ENCODE results near the gene TRAF3. TPM values are rescaled to one million over a fixed set of nuclear protein-coding genes. Genes with fewer than 3 reads are reported as not detected.

The TRAF3 gene
- total RNA-seq, 1 donor = 19.5 TPM

DNA sequence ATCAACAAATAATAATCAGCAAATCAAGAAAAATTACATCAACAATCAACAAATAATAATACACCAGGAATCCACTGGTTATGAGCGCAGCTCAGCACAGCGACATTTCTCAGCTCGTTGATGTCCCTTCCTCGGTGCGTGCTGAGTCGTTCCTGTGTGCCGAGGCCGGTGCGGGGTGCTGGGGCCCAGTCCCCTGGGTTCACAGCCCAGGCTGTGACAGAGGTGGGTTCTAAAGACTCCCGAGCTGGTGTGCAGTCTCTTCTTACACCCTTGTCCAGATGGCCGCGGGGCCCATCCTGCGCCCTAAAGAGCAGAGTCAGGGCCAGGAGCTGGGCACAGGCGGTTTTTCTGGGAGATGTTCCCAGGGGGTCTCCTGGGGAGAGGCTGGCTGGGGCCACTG, 26.9 kb upstream of the TRAF3 start:
- no peaks in the 10 kb centered on the region for H3K9me3 ChIP-seq (ENCODE audit: low read depth, low read length)
- H3K27me3 ChIP-seq (ENCODE audit: insufficient read depth, low read length) = no peaks in the 10 kb centered on the region
- no peaks in the 10 kb centered on the region for H3K79me2 ChIP-seq (ENCODE audit: insufficient read depth, low read length)
- TF ChIP-seq, protein P1, sequence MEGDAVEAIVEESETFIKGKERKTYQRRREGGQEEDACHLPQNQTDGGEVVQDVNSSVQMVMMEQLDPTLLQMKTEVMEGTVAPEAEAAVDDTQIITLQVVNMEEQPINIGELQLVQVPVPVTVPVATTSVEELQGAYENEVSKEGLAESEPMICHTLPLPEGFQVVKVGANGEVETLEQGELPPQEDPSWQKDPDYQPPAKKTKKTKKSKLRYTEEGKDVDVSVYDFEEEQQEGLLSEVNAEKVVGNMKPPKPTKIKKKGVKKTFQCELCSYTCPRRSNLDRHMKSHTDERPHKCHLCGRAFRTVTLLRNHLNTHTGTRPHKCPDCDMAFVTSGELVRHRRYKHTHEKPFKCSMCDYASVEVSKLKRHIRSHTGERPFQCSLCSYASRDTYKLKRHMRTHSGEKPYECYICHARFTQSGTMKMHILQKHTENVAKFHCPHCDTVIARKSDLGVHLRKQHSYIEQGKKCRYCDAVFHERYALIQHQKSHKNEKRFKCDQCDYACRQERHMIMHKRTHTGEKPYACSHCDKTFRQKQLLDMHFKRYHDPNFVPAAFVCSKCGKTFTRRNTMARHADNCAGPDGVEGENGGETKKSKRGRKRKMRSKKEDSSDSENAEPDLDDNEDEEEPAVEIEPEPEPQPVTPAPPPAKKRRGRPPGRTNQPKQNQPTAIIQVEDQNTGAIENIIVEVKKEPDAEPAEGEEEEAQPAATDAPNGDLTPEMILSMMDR (IDR thresholded peaks at IDR 0.05; ENCODE audit: extremely low read depth, low read depth, low read length) = no peak
- H4K20me1 ChIP-seq (ENCODE audit: insufficient read depth, low read length) = no peaks in the 10 kb centered on the region
- no peak overlapping the region for H3K4me2 ChIP-seq (ENCODE audit: insufficient read depth, low read length)
- no peaks in the 10 kb centered on the region for H3K36me3 ChIP-seq (ENCODE audit: insufficient read depth, low read length)
- DNase-seq (ENCODE audit: insufficient read length, low spot score, missing footprints) = peak; percentile 26
- H3K27ac ChIP-seq (ENCODE audit: low read depth, low read length) = no peak overlapping the region
- H2AFZ ChIP-seq (ENCODE audit: low read length) = no peak overlapping the region
- no peaks in the 10 kb centered on the region for H3K4me1 ChIP-seq (ENCODE audit: insufficient read depth, low read length)
- no peak overlapping the region for H3K4me3 ChIP-seq (ENCODE audit: insufficient read depth, low read length)

DNA sequence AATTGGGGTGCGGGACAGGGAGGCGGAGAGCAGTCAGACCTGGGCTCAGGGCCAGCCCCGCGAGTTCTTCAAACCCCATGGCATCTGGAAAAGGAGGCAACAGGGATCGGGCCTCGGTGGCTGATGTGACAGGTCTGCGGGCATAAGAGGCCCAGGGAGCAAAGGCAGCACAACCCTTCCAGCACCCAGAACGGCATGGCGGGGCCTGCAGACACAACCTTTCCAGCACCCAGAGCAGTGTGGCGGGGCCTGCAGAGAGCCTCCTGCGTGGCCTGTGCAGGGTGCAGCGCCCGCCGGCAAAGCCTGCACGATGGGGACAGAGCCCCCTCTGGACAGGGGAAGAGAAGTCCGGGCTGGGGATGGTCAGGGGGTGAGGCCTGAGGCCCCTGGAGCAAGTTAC, 26.2 kb upstream of the TRAF3 start:
- H3K9me3 ChIP-seq (ENCODE audit: low read depth, low read length) = no peaks in the 10 kb centered on the region
- TF ChIP-seq, protein P1 (IDR thresholded peaks at IDR 0.05; ENCODE audit: extremely low read depth, low read depth, low read length) = no peak
- DNase-seq (ENCODE audit: insufficient read length, low spot score, missing footprints) = peak; percentile 29
- no peaks in the 10 kb centered on the region for H3K79me2 ChIP-seq (ENCODE audit: insufficient read depth, low read length)
- no peak overlapping the region for H2AFZ ChIP-seq (ENCODE audit: low read length)
- no peaks in the 10 kb centered on the region for H4K20me1 ChIP-seq (ENCODE audit: insufficient read depth, low read length)
- H3K4me3 ChIP-seq (ENCODE audit: insufficient read depth, low read length) = no peak overlapping the region
- no peak overlapping the region for H3K27ac ChIP-seq (ENCODE audit: low read depth, low read length)
- H3K4me2 ChIP-seq (ENCODE audit: insufficient read depth, low read length) = no peak overlapping the region
- H3K36me3 ChIP-seq (ENCODE audit: insufficient read depth, low read length) = no peaks in the 10 kb centered on the region
- H3K4me1 ChIP-seq (ENCODE audit: insufficient read depth, low read length) = no peaks in the 10 kb centered on the region
- H3K27me3 ChIP-seq (ENCODE audit: insufficient read depth, low read length) = no peaks in the 10 kb centered on the region

DNA sequence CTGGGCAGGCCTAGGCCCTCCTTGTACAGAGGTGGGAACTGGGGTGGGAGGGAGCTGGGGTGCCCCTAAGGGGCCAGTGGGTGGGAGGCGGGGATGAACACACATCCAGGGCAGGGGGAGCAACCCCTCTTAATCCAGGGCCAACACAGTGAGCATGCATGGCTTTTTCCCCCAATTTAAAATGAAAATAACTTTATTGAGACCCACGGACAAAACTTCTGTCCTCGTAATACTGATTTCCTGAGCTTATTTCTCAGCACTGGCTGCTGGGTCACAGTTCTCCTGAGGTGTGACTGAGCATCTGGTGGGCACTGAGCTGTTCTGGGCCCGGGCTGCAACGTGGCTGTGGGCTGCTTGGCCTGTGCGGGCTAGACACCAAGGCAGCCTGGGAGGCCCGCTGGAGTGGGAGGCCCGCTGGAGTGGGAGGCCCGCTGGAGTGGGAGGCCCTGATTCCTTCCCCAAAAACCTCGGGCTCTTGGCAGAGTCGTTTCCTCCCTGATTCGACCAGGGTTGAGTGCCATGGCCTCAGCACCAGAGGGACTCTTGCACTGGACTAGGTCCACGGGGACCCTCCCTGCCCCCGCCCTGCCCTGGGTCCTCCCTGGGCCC, 24.9 kb upstream of the TRAF3 start:
- Histone ChIP-seq H3K79me2 (ENCODE audit: insufficient read depth, low read length) (no peaks in the 10 kb centered on the region), H3K4me1 (ENCODE audit: insufficient read depth, low read length) (no peaks in the 10 kb centered on the region), H3K4me2 (ENCODE audit: insufficient read depth, low read length) (no peak overlapping the region), H3K4me3 (ENCODE audit: insufficient read depth, low read length) (no peak overlapping the region), H3K36me3 (ENCODE audit: insufficient read depth, low read length) (no peaks in the 10 kb centered on the region), H3K9me3 (ENCODE audit: low read depth, low read length) (no peaks in the 10 kb centered on the region), H2AFZ (ENCODE audit: low read length) (no peak overlapping the region), H3K27ac (ENCODE audit: low read depth, low read length) (no peak overlapping the region), H4K20me1 (ENCODE audit: insufficient read depth, low read length) (no peaks in the 10 kb centered on the region), H3K27me3 (ENCODE audit: insufficient read depth, low read length) (no peaks in the 10 kb centered on the region)
- peak; percentile 11 for DNase-seq (ENCODE audit: insufficient read length, low spot score, missing footprints)
- TF ChIP-seq, protein P1 (IDR thresholded peaks at IDR 0.05; ENCODE audit: extremely low read depth, low read depth, low read length) = no peak

GRCh38 chr14:102754370-102755262, 22.6 kb upstream of the TRAF3 start:
- no peaks in the 10 kb centered on the region for H3K79me2 ChIP-seq (ENCODE audit: insufficient read depth, low read length)
- H3K27ac ChIP-seq (ENCODE audit: low read depth, low read length) = no peak overlapping the region
- no peaks in the 10 kb centered on the region for H4K20me1 ChIP-seq (ENCODE audit: insufficient read depth, low read length)
- H3K27me3 ChIP-seq (ENCODE audit: insufficient read depth, low read length) = peaks cover 1% of the 10 kb centered on the region
- no peaks in the 10 kb centered on the region for H3K4me1 ChIP-seq (ENCODE audit: insufficient read depth, low read length)
- no peaks in the 10 kb centered on the region for H3K36me3 ChIP-seq (ENCODE audit: insufficient read depth, low read length)
- no peaks in the 10 kb centered on the region for H3K9me3 ChIP-seq (ENCODE audit: low read depth, low read length)
- H3K4me2 ChIP-seq (ENCODE audit: insufficient read depth, low read length) = no peak overlapping the region
- TF ChIP-seq, protein P1 (IDR thresholded peaks at IDR 0.05; ENCODE audit: extremely low read depth, low read depth, low read length) = no peak
- DNase-seq (ENCODE audit: insufficient read length, low spot score, missing footprints) = peak; percentile 54
- no peak overlapping the region for H3K4me3 ChIP-seq (ENCODE audit: insufficient read depth, low read length)
- H2AFZ ChIP-seq (ENCODE audit: low read length) = no peak overlapping the region
